ENCODE measurements around the gene MAP3K10.
A peak's percentile ranks its signal among the peaks of the same experiment; 100 is the strongest.

Gene MAP3K10

GRCh38 chr19:40175820-40176219, 15.4 kb upstream of the MAP3K10 start:
- DNase-seq = no peak

- no peak for DNase-seq
Measured at GRCh38 chr19:40177286-40178070, 13.7 kb upstream of the MAP3K10 start.

- DNase-seq = no peak
Measured at GRCh38 chr19:40178756-40179155, 12.5 kb upstream of the MAP3K10 start.

GRCh38 chr19:40184273-40184672, 7.0 kb upstream of the MAP3K10 start:
- no peak for DNase-seq

GRCh38 chr19:40191836-40192646, 815 bp downstream of the MAP3K10 start:
- DNase-seq = peak in 1 of 2 experiments; percentile 23

GRCh38 chr19:40192758-40193586, 1.7 kb downstream of the MAP3K10 start:
- no peak for DNase-seq

GRCh38 chr19:40193587-40193849, 2.3 kb downstream of the MAP3K10 start:
- no peak for DNase-seq

GRCh38 chr19:40198272-40198990, 7.2 kb downstream of the MAP3K10 start:
- no peak for DNase-seq

- DNase-seq = no peak
Measured at GRCh38 chr19:40200341-40201099, 9.3 kb downstream of the MAP3K10 start.

GRCh38 chr19:40204381-40204780, 13.2 kb downstream of the MAP3K10 start:
- DNase-seq = no peak

- DNase-seq = no peak
Measured at GRCh38 chr19:40205760-40206159, 14.5 kb downstream of the MAP3K10 start.

- no peak for DNase-seq
Measured at GRCh38 chr19:40208602-40209001, 17.4 kb downstream of the MAP3K10 start.

GRCh38 chr19:40210889-40211288, 19.7 kb downstream of the MAP3K10 start:
- DNase-seq = no peak

- no peak for DNase-seq
Measured at GRCh38 chr19:40213251-40213829, 22.1 kb downstream of the MAP3K10 start.

- DNase-seq = no peak
Measured at GRCh38 chr19:40213882-40214570, 22.8 kb downstream of the MAP3K10 start.

GRCh38 chr19:40214936-40215335, 23.7 kb downstream of the MAP3K10 start:
- no peak for DNase-seq

GRCh38 chr19:40216013-40216776, 25.0 kb downstream of the MAP3K10 start:
- no peak for DNase-seq

- DNase-seq = no peak
Measured at GRCh38 chr19:40216777-40217026, 25.5 kb downstream of the MAP3K10 start.

GRCh38 chr19:40217027-40217810, 26.0 kb downstream of the MAP3K10 start:
- no peak for DNase-seq

Data from stimulated activated CD4-positive, alpha-beta T cell treated with anti-CD3 and anti-CD28 coated beads, Interleukin-4, amount 100 ng/mL, for 4 hours (primary cell).